M059J (cell line): ENCODE results near the gene NRL. TPM values are rescaled to one million over a fixed set of nuclear protein-coding genes. Genes with fewer than 3 reads are reported as not detected.
A peak's percentile ranks its signal among the peaks of the same experiment; 100 is the strongest.

Experiments used
- DNase-seq: peaks from one replicate; pipeline ENCODE4 v3.0.0-alpha.2; 2012; ENCODE audit warnings: low read depth
- total RNA-seq: library from RNA; depleted of rRNA; stranded (reverse); fragments of >200 nt; shearing (Covaris generic); gene quantifications from 2 replicates; pipeline ENCODE4 v1.2.3, GENCODE V29; 2014

Gene NRL
- total RNA-seq, 1 experiment from 2014 or later = 4.9 TPM

- DNase-seq = no peak
Observed at GRCh38 chr14:24066496-24067132, 48.1 kb downstream of the NRL start.

DNA sequence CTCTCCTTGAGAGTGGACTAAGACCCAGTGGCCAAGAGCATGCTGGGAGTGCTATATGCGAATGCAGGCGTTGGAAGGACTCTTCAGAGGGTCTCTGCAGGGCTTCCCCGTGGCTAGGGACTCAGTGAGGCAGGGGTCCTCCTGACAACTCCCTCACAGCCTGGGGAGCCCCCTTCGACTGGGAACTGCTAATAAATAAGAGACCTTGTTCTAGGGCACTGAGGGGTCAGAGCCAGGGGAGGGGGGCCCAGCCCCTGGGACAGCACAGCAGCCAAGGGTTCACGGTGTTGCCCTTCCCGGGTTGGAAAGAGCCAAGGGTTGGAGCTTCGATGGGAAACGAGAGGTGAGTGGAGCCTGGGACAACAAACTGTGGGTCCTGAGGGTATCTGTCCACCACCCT lies 49.3 kb downstream of the NRL start:
- no peak for DNase-seq

- no peak for DNase-seq
Observed at GRCh38 chr14:24064856-24065255, 49.9 kb downstream of the NRL start.

DNA sequence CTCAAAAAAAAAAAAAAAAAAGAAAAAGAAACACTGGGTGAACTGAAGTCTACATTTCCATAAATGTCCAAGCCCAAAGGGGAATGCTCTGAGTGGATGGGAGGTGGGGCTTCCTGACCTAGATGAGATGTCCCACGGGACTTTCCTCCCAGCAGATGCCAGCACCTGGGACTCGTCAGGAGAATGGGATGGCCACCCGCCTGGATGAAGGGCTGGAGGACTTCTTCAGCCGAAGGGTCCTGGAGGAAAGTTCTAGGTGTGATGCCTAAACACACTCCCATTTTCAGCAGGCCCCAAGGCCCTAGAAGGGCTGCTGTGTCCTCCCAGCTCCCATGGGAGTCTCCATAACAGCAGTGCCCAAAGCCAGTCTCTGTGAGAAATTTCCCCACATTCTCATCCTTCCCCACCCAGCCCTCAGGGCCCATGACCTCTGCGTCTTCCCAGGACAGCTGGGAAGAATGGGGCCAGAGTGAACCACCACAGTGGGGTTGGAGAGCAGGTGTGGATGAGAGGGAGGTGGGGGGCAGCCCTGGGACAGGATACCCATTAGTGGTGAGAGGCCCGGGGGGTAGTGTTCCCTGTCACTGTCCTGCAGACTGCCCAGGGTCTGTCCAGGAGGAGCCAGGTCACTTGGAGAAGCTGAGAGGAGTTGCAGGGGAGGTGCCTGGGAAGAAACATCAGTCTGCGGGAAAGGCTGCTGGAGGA lies 50.5 kb downstream of the NRL start:
- DNase-seq = no peak

DNA sequence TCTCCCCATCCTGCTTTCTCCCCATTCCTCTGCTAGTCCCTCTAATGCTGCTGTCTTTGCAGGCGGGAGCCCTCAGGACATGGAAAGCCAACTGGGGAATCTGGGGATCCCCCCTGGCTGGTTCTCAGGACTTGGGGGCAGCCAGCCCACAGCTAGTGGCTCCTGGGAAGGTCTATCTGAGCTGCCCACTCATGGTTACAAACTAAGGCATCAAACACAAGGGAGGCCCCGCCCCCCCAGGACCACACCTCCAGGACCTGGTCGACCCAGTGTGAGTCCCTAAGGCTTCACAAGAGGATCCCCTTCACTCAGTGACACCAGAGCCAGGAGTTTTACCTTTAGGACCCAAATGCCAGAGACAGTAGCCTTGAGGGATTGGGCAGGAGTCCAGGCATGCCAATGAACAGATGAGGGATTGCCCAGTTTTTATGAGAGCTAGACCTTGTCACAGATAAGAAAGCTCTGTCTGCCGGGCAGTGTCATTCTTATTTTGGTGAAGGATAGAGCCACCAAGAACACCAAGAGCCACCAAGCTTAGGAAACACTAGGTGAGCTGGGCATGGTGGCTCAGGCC lies 51.4 kb downstream of the NRL start:
- DNase-seq = peak; percentile 23

DNA sequence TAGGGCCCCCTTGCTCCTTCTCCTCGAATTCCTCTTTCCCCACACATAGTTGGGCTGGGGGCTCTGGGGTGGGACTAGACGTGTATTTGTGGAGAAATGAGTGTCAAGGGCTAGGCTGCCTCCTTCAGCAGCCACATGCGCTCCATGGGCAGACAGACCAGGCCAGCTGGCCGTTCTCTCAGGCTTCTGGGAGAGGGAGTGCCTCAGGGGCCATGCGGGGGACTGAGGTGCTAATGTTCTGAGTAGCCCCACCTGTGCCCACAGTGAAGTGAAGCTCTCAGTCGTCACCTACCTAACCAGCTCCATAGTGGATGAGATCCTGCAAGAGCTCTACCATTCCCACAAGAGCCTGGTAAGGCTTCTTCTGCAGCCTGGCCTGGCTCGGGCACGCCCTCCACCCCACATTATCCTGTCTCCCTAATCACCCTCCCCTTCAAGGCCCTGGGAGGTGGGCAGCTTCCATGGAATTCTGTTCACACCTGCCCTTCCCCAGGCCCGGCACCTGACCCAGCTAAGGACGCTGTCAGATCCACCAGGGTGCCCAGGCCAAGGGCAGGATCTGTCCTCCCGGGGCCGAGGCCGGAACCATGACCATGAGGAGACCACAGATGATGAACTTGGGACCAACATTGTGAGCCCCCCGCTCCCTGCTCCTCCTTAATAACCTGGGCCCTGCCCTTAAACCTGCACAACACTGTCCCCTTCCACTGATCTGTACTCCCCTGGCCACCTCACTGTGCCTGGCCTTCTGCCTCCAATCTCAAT lies 52.4 kb downstream of the NRL start:
- no peak for DNase-seq

GRCh38 chr14:24060984-24061913 lies 53.5 kb downstream of the NRL start:
- DNase-seq = no peak

- DNase-seq = no peak
Observed at GRCh38 chr14:24060443-24060842, 54.3 kb downstream of the NRL start.

GRCh38 chr14:24059841-24060388 lies 54.8 kb downstream of the NRL start:
- no peak for DNase-seq

GRCh38 chr14:24058951-24059475 lies 55.7 kb downstream of the NRL start:
- no peak for DNase-seq

GRCh38 chr14:24058260-24058950 lies 56.3 kb downstream of the NRL start:
- DNase-seq = peak; percentile 69

DNA sequence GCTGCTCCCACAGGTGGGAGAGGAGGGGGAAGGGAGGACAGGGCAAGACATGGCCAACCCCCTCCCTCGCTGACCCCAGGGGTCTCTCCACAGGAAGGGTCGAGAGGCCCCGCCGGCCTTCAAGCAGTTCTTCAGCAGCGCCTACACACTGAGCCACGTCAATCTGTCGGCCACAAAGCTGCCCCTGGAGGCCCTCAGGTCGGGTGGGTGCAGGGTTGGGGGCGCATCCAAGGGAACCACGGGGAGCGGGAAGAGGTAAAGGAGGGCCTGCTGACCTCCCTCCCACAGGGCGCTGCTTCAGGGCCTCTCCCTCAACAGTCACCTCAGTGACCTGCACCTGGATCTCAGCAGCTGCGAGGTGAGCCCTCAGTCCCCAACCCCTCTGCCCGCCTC lies 56.9 kb downstream of the NRL start:
- DNase-seq = no peak

- DNase-seq = no peak
Observed at GRCh38 chr14:24057271-24057670, 57.5 kb downstream of the NRL start.

GRCh38 chr14:24056800-24057184 lies 58.0 kb downstream of the NRL start:
- DNase-seq = no peak

DNA sequence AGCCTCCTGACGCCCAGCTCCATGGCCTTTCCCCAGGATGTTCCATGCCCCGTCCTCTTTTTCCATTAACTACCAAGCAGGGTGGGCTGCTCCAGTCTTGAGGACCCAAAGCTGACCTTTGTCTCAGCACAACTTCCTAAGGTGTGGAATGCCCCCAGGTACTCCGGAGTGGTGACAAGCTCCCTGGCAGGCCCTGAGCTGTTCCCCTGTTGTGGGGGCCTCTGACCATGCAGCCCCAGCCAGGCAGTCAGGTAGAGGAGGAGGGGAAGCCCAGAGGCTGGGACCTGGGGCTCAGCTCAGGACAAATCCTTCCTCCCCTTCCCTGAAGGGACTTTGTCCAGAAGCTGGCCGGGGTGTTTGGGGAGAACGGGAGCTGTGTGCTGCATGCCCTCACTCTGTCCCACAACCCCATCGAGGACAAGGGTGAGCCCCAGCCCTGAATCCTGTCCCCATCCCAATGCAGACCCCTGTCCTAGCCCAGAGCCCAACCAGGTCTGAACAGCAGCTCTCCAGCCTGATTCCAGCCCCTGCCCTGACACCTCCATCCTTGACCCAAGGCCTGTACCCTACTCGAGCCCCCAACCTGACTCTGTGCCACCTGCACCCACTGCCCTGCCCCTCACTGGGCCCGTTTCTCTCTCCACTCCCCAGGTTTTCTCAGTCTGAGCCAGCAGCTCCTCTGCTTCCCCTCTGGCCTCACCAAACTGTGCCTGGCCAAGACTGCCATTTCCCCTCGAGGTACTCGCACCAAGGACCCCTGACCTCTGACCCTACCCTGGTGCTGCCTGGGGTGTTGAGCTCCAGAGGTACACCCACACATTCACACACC lies 58.6 kb downstream of the NRL start:
- no peak for DNase-seq

- no peak for DNase-seq
Observed at GRCh38 chr14:24054646-24055045, 60.1 kb downstream of the NRL start.

DNA sequence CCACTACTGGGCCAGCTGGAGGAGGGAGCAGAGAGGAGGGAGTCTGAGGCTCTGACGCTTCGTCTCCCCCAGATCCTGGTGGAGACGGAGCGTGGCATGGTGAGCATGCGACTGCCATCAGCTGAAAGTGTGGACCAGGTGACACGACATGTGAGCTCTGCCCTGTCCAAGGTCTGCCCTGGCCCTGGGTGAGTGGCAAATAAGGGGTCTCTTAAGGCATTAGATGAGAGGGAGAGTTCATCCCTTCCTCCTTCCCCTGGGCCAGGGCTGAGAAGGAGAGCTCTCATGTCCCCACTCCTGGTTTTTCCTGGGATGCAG lies 60.5 kb downstream of the NRL start:
- DNase-seq = no peak

- no peak for DNase-seq
Observed at GRCh38 chr14:24053548-24054323, 61.0 kb downstream of the NRL start.
